HCT116 (cell line): ENCODE data around the gene IGIP. TPM values are rescaled to one million over a fixed set of nuclear protein-coding genes. Genes with fewer than 3 reads are reported as not detected.

Experiments
- ATAC-seq: fragments of 200-7000 bp; cut with Tn5 transposase; 2 replicates; pipeline ENCODE4 v1.9.1; 2020; ENCODE audit warnings: mild to moderate bottlenecking, moderate library complexity
- BruUV-seq: library from RNA; stranded (reverse); fragments of 400-500 nt; replicated peaks from 2 replicates; lab custom pipeline; 2021; lab: Mats Ljungman, UMichigan
- CTCF ChIA-PET: fragments of 300-600 bp; sonication (Branson Sonifier 250); formaldehyde crosslinking; loops from one replicate; lab custom pipeline; 2021; ENCODE audit warnings: antibody characterized with exemption; lab: Charles Lee
- POLR2A ChIA-PET: fragments of 300-600, 350-600 bp; sonication (Branson Sonifier 250); formaldehyde crosslinking; loops from one replicate; lab custom pipeline; 2021; ENCODE audit warnings: antibody characterized with exemption; lab: Charles Lee
- RAD21 ChIA-PET, 2 experiments: fragments of 300-600 bp; sonication (Branson Sonifier 250); formaldehyde crosslinking; loops; one replicate each; lab custom pipeline; 2023; ENCODE audit warnings: low total read pairs in 2 of 2; ENCODE audit not compliant: uncharacterized antibody in 2 of 2, unreplicated experiment in 2 of 2, low non-redundant PET in 1 of 2; lab: Charles Lee
- DNase-seq: peaks from one replicate; pipeline ENCODE4 v3.0.0-alpha.2; 2010; ENCODE audit warnings: low read depth, low spot score
- H2AFZ ChIP-seq: fragments of 200-600 bp; shearing (Covaris generic), sonication (generic); 2 replicates; pipeline ENCODE4 v1.6.1; 2017; ENCODE audit warnings: low read depth, mixed run types, mixed read lengths, antibody characterized with exemption, low read length; ENCODE audit not compliant: poor library complexity, severe bottlenecking
- H3K27ac ChIP-seq: 2 replicates; pipeline ENCODE4 v1.5.1; 2012; ENCODE audit warnings: low read depth, low read length
- H3K27me3 ChIP-seq: fragments of 200-600 bp; sonication (generic); 2 replicates; pipeline ENCODE4 v1.6.1; 2016; ENCODE audit warnings: mixed run types, low read length, mixed read lengths; ENCODE audit not compliant: insufficient read depth
- H3K36me3 ChIP-seq, 2 experiments: fragments of 200-500 bp in 1 of 2; fragments of 200-600 bp in 1 of 2; sonication (Bioruptor generic) in 1 of 2; sonication (generic) in 1 of 2; 2 replicates each; pipeline versions ENCODE4 v1.5.1 to v1.6.1; 2014 to 2016; ENCODE audit warnings: low read length in 2 of 2, inconsistent platforms in 1 of 2, mixed read lengths in 1 of 2, mixed run types in 1 of 2; ENCODE audit not compliant: insufficient read depth in 2 of 2, control insufficient read depth in 1 of 2
- H3K4me1 ChIP-seq, 2 experiments: fragments of 200-600 bp in 1 of 2; sonication (generic) in 1 of 2; 2 replicates each; pipeline versions ENCODE4 v1.5.1 to v1.6.1; 2012 to 2017; ENCODE audit warnings: low read length in 2 of 2, inconsistent platforms in 1 of 2, mild to moderate bottlenecking in 1 of 2, mixed read lengths in 1 of 2, mixed run types in 1 of 2, moderate library complexity in 1 of 2; ENCODE audit not compliant: insufficient read depth in 2 of 2, control insufficient read depth in 1 of 2
- H3K4me2 ChIP-seq: fragments of 200-600 bp; sonication (generic); 2 replicates; pipeline ENCODE4 v1.6.1; 2017; ENCODE audit warnings: mixed run types, low read length, mixed read lengths
- H3K4me3 ChIP-seq, 2 experiments: fragments of 200-600 bp in 1 of 2; sonication (generic) in 1 of 2; replicated peaks in 1 of 2; 2 replicates each; pipeline ENCODE4 v1.5.1; 2011 to 2016; ENCODE audit warnings: low read length in 2 of 2, control low read depth in 1 of 2, low read depth in 1 of 2, mild to moderate bottlenecking in 1 of 2, mixed read lengths in 1 of 2, mixed run types in 1 of 2
- H3K79me2 ChIP-seq: fragments of 200-600 bp; sonication (generic); 2 replicates; pipeline ENCODE4 v1.6.1; 2017; ENCODE audit warnings: mild to moderate bottlenecking, mixed run types, low read length, moderate library complexity, mixed read lengths; ENCODE audit not compliant: insufficient read depth
- H3K9ac ChIP-seq: fragments of 200-600 bp; sonication (generic); 2 replicates; pipeline ENCODE4 v1.6.1; 2016; ENCODE audit warnings: low read length, mixed read lengths
- H3K9me2 ChIP-seq: fragments of 200-600 bp; sonication (generic), shearing (Covaris generic); 2 replicates; pipeline ENCODE4 v1.6.1; 2017; ENCODE audit warnings: mixed run types, mild to moderate bottlenecking, moderate library complexity; ENCODE audit not compliant: insufficient read depth
- H3K9me3 ChIP-seq, 2 experiments: fragments of 200-500 bp in 1 of 2; fragments of 200-600 bp in 1 of 2; sonication (Bioruptor generic) in 1 of 2; sonication (generic) in 1 of 2; 2 replicates each; pipeline ENCODE4 v1.6.1; 2014 to 2017; ENCODE audit warnings: low read length in 2 of 2, mixed read lengths in 2 of 2, inconsistent platforms in 1 of 2, low read depth in 1 of 2, mild to moderate bottlenecking in 1 of 2, mixed run types in 1 of 2, moderate library complexity in 1 of 2; ENCODE audit not compliant: control insufficient read depth in 1 of 2, insufficient read depth in 1 of 2
- H4K20me1 ChIP-seq: fragments of 200-600 bp; sonication (generic), shearing (Covaris generic); 2 replicates; pipeline ENCODE4 v1.6.1; 2017; ENCODE audit warnings: mixed run types, mild to moderate bottlenecking, moderate library complexity; ENCODE audit not compliant: insufficient read depth
- RAD21 ChIP-seq: IDR thresholded peaks from 2 replicates; pipeline ENCODE4 v1.6.1; 2012; ENCODE audit warnings: low read depth, mild to moderate bottlenecking
- SP1 ChIP-seq: IDR thresholded peaks from 2 replicates; pipeline ENCODE4 v1.6.1; 2012; ENCODE audit warnings: low read depth
- SRF ChIP-seq: IDR thresholded peaks from 2 replicates; pipeline ENCODE4 v1.6.1; 2012; ENCODE audit warnings: low read depth
- YY1 ChIP-seq: IDR thresholded peaks from 2 replicates; pipeline ENCODE4 v1.6.1; 2011; ENCODE audit warnings: low read length, low read depth, moderate library complexity, mild to moderate bottlenecking; ENCODE audit not compliant: insufficient replicate concordance; ENCODE audit errors: extremely low read depth
- ZFX ChIP-seq: fragments of 450-650 bp; IDR thresholded peaks from 2 replicates; pipeline ENCODE4 v1.6.1; 2017
- intact Hi-C: fragments of 100-400 bp; cut with micrococcal nuclease; formaldehyde crosslinking; loops from 2 replicates; pipeline ENCODE4 v1.10.0; 2022
- total RNA-seq: library from RNA; stranded (reverse); gene quantifications from one replicate; pipeline ENCODE4 v1.2.1, GENCODE V29; 2021; ENCODE audit not compliant: unreplicated experiment
- TF ChIP-seq, protein P1 (sequence below): IDR thresholded peaks from 2 replicates; pipeline ENCODE4 v1.6.1; 2012
- TF ChIP-seq, protein P2 (sequence below), 3 experiments: fragments of 200-600 bp in 1 of 3; sonication (generic) in 1 of 3; IDR thresholded peaks in 2 of 3; conservative IDR thresholded peaks in 1 of 3; 2 replicates each; pipeline ENCODE4 v1.5.1; 2012 to 2017; ENCODE audit warnings: low read depth in 2 of 3, low read length in 2 of 3, antibody characterized with exemption in 1 of 3, borderline replicate concordance in 1 of 3, control low read depth in 1 of 3, mild to moderate bottlenecking in 1 of 3, mixed read lengths in 1 of 3, mixed run types in 1 of 3, moderate library complexity in 1 of 3; ENCODE audit not compliant: insufficient read depth in 1 of 3
- TF ChIP-seq, protein P3 (sequence below): IDR thresholded peaks from 2 replicates; pipeline ENCODE4 v1.6.1; 2012

Gene IGIP
- total RNA-seq, 1 experiment from 2014 or later = 5.2 TPM

DNA sequence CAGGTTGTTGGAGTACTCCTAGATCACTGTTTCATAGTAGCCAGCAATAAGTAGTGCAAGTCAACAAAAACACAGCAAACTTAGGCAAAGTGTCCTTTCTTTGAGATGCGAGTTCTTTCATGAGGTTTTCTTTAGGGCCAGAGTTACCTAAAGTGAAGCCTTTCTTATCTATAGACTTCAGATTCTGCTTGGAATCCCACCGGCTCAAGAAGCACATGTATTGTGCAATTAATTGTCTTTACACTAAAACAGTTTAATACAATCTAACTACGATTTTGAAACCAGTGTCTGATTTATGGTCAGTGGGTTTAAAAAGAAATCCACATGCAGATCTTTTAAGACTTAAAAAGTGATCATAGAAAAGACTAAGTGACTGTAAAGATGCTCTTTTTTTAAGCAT is 8.2 kb upstream of the IGIP start:
- no peaks in the 10 kb centered on the region for H3K27me3 ChIP-seq
- CTCF ChIA-PET = no interaction called here
- H3K79me2 ChIP-seq = peaks cover 38% of the 10 kb centered on the region
- no peak for DNase-seq
- H3K4me1 ChIP-seq = peaks cover 4 to 17% of the 10 kb centered on the region in 2 experiments; a peak in 3 of 4 replicates
- no peaks in the 10 kb centered on the region for H4K20me1 ChIP-seq
- no peak overlapping the region for H3K4me2 ChIP-seq
- H3K4me3 ChIP-seq = no peak overlapping the region
- ATAC-seq = no peak
- RAD21 ChIA-PET = interaction anchor here in 1 of 2 experiments (1.1 kb wide), 1 partner anchor 26 kb away, joined by 3 read pairs; no protein-coding TSS in a partner anchor
- no peak overlapping the region for H2AFZ ChIP-seq
- no peak overlapping the region for H3K27ac ChIP-seq
- H3K36me3 ChIP-seq = no peaks in the 10 kb centered on the region
- no TSS peak for BruUV-seq
- no peaks in the 10 kb centered on the region for H3K9me2 ChIP-seq
- intact Hi-C loops = no loop called here
- POLR2A ChIA-PET = no interaction called here
- H3K9ac ChIP-seq = no peak overlapping the region
- H3K9me3 ChIP-seq = no peaks in the 10 kb centered on the region
- no peak for TF ChIP-seq YY1
- TF ChIP-seq, protein P1, sequence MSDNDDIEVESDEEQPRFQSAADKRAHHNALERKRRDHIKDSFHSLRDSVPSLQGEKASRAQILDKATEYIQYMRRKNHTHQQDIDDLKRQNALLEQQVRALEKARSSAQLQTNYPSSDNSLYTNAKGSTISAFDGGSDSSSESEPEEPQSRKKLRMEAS = no peak
- no peak for TF ChIP-seq RAD21
- TF ChIP-seq, protein P2, sequence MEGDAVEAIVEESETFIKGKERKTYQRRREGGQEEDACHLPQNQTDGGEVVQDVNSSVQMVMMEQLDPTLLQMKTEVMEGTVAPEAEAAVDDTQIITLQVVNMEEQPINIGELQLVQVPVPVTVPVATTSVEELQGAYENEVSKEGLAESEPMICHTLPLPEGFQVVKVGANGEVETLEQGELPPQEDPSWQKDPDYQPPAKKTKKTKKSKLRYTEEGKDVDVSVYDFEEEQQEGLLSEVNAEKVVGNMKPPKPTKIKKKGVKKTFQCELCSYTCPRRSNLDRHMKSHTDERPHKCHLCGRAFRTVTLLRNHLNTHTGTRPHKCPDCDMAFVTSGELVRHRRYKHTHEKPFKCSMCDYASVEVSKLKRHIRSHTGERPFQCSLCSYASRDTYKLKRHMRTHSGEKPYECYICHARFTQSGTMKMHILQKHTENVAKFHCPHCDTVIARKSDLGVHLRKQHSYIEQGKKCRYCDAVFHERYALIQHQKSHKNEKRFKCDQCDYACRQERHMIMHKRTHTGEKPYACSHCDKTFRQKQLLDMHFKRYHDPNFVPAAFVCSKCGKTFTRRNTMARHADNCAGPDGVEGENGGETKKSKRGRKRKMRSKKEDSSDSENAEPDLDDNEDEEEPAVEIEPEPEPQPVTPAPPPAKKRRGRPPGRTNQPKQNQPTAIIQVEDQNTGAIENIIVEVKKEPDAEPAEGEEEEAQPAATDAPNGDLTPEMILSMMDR (IDR thresholded peaks at IDR 0.05 in 2 of 3, conservative IDR thresholded peaks at IDR 0.05 in 1 of 3; ENCODE audit: borderline replicate concordance in 1 of 3, insufficient read depth in 1 of 3, low read depth in 2 of 3, low read length in 2 of 3) = no peak
- no peak for TF ChIP-seq SRF

DNA sequence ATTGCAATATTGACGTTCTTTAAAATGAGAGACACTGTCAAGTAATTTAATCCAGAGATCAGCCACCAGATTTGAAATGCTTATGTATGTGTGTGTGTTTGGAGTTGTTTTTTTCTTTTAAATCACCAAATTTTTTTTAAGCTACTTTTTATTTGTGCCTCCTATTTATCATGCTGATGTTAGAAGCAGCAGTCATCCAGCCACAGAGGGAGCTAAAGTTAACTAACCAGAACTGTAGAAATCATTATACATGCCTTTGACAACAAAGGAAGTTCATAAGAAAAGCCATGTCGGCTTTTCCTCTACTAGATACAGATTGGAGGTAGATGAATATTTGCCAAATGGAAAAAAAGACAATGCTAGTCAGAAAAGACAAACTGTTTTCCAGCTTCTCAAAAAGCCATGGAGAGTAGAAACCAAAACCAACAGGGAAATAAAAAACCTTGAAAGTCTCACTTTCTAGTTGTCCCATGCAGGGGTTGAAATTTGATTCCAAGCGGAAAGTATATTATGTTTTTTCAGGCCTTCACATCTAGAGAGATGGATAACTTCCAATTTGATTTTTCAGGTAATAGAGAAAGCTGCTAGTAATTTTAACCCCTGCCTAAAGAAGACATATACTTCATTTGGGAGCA is 7.3 kb upstream of the IGIP start:
- Histone ChIP-seq H2AFZ (no peak overlapping the region), H3K36me3 (no peaks in the 10 kb centered on the region), H3K27me3 (no peaks in the 10 kb centered on the region), H3K9me2 (no peaks in the 10 kb centered on the region), H3K9ac (no peak overlapping the region), H3K4me3 (no peak overlapping the region), H4K20me1 (no peaks in the 10 kb centered on the region), H3K79me2 (peaks cover 30% of the 10 kb centered on the region), H3K4me2 (no peak overlapping the region), H3K4me1 (peaks cover 4 to 8% of the 10 kb centered on the region in 2 experiments; a peak in 3 of 4 replicates), H3K27ac (no peak overlapping the region), H3K9me3 (no peaks in the 10 kb centered on the region)
- POLR2A ChIA-PET = no interaction called here
- TF ChIP-seq, protein P1 = no peak
- TF ChIP-seq ZFX (no peak), SP1 (no peak), RAD21 (0 out of 2 replicates have a peak, but pooled peaks have one; percentile 2)
- TF ChIP-seq, protein P2 (IDR thresholded peaks at IDR 0.05 in 2 of 3, conservative IDR thresholded peaks at IDR 0.05 in 1 of 3; ENCODE audit: borderline replicate concordance in 1 of 3, insufficient read depth in 1 of 3, low read depth in 2 of 3, low read length in 2 of 3) = 0 out of 6 replicates have a peak, but pooled peaks of 1 of the 3 experiments have one; percentile 20
- TF ChIP-seq, protein P3, sequence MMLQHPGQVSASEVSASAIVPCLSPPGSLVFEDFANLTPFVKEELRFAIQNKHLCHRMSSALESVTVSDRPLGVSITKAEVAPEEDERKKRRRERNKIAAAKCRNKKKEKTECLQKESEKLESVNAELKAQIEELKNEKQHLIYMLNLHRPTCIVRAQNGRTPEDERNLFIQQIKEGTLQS = no peak
- intact Hi-C loops = no loop called here
- DNase-seq (no peak), ATAC-seq (no peak)
- BruUV-seq = no TSS peak
- CTCF ChIA-PET = interaction anchor here (1.5 to 1.6 kb wide), 2 partner anchors 9 to 27 kb away, joined by 6 to 7 read pairs; no protein-coding TSS in a partner anchor
- RAD21 ChIA-PET = interaction anchor here in 1 of 2 experiments (0.6 to 1.1 kb wide), 2 partner anchors 26 to 30 kb away, joined by 3 read pairs; no protein-coding TSS in a partner anchor
